ENCODE measurements around the gene CDK13. TPM values are rescaled to one million over a fixed set of nuclear protein-coding genes. Genes with fewer than 3 reads are reported as not detected.
"Not testable (repeated sequence)": the region's sequence is repeated elsewhere in the genome, so short reads cannot be mapped to it uniquely, and the experiment has no call there.

Gene CDK13
- total RNA-seq, result 10 to 100 TPM; 26.9 to 28.1 TPM
- long read RNA-seq, full-length matches to known transcripts, result 13 of 18 reads
- long read RNA-seq, partial matches to known transcripts, result 3 of 18 reads
- long read RNA-seq, other reads (novel, unspliced or antisense), result 2 of 18 reads

- peak; percentile 52 to 70 for ATAC-seq
- DNase-seq, result peak; percentile 82
- intact Hi-C loops (cut with DNase I), result loop anchor here in 1 of 2 donors (2.0 to 5.0 kb wide), 2 partner anchors 53 to 103 kb away; no protein-coding TSS in a partner anchor
Observed at GRCh38 chr7:39949971-39950472, at the start of gene CDK13. Gene CDK13, plus strand, starts transcription at chr7:39950256. Its CDS starts 386 bp downstream, at chr7:39950642.

- intact Hi-C loops (cut with DNase I), result no loop called here
- no peak for DNase-seq
- ATAC-seq, result peak in 1 of 2 donors; percentile 48
Observed at GRCh38 chr7:39904077-39904486, 46.0 kb upstream of the CDK13 start.

GRCh38 chr7:39908141-39908540 lies 41.9 kb upstream of the CDK13 start:
- no peak for ATAC-seq

GRCh38 chr7:39908973-39909372 lies 41.1 kb upstream of the CDK13 start:
- DNase-seq, result no peak
- ATAC-seq, result no peak
- intact Hi-C loops (cut with DNase I), result no loop called here

More at GRCh38 chr7:39908141-39908540, 41.9 kb upstream of the CDK13 start:
- intact Hi-C loops (cut with DNase I), result no loop called here
- DNase-seq, result no peak

- ATAC-seq (no peak), DNase-seq (no peak)
- intact Hi-C loops (cut with DNase I), result no loop called here
Observed at GRCh38 chr7:39909526-39909925, 40.5 kb upstream of the CDK13 start.

GRCh38 chr7:39910108-39910869 lies 39.8 kb upstream of the CDK13 start:
- DNase-seq (no peak), ATAC-seq (peak; percentile 83 to 91)
- intact Hi-C loops (cut with DNase I), result no loop called here

- DNase-seq (no peak), ATAC-seq (no peak)
Observed at GRCh38 chr7:39911167-39911566, 38.9 kb upstream of the CDK13 start.

GRCh38 chr7:39915847-39916246 lies 34.2 kb upstream of the CDK13 start:
- peak in 1 of 2 donors; percentile 17 for ATAC-seq

More at GRCh38 chr7:39911167-39911566, 38.9 kb upstream of the CDK13 start:
- intact Hi-C loops (cut with DNase I), result no loop called here

GRCh38 chr7:39919646-39920045 lies 30.4 kb upstream of the CDK13 start:
- intact Hi-C loops (cut with DNase I), result no loop called here
- ATAC-seq (no peak), DNase-seq (no peak)

More at GRCh38 chr7:39915847-39916246, 34.2 kb upstream of the CDK13 start:
- intact Hi-C loops (cut with DNase I); DNase-seq: not testable (repeated sequence)

- ATAC-seq, result peak in 1 of 2 donors; percentile 45
- DNase-seq, result no peak
- intact Hi-C loops (cut with DNase I), result no loop called here
Observed at GRCh38 chr7:39921506-39922175, 28.4 kb upstream of the CDK13 start.

- intact Hi-C loops (cut with DNase I), result no loop called here
- no peak for ATAC-seq
- no peak for DNase-seq
Observed at GRCh38 chr7:39922580-39922979, 27.5 kb upstream of the CDK13 start.

GRCh38 chr7:39923091-39923490 lies 27.0 kb upstream of the CDK13 start:
- DNase-seq, result no peak
- intact Hi-C loops (cut with DNase I), result no loop called here
- no peak for ATAC-seq

- ATAC-seq (no peak), DNase-seq (no peak)
- intact Hi-C loops (cut with DNase I), result no loop called here
Observed at GRCh38 chr7:39924122-39924521, 25.9 kb upstream of the CDK13 start.

- no peak for ATAC-seq
- DNase-seq, result no peak
- intact Hi-C loops (cut with DNase I), result no loop called here
Observed at GRCh38 chr7:39926111-39926510, 23.9 kb upstream of the CDK13 start.

- intact Hi-C loops (cut with DNase I), result no loop called here
- ATAC-seq (no peak), DNase-seq (no peak)
Observed at GRCh38 chr7:39927018-39927417, 23.0 kb upstream of the CDK13 start.

GRCh38 chr7:39934132-39934531 lies 15.9 kb upstream of the CDK13 start:
- DNase-seq (no peak), ATAC-seq (no peak)
- intact Hi-C loops (cut with DNase I), result no loop called here

- no peak for DNase-seq
- intact Hi-C loops (cut with DNase I), result no loop called here
- no peak for ATAC-seq
Observed at GRCh38 chr7:39936761-39937160, 13.3 kb upstream of the CDK13 start.

- ATAC-seq, result no peak
- intact Hi-C loops (cut with DNase I), result no loop called here
Observed at GRCh38 chr7:39937366-39938153, 12.5 kb upstream of the CDK13 start.

GRCh38 chr7:39942883-39943282 lies 7.2 kb upstream of the CDK13 start:
- DNase-seq (no peak), ATAC-seq (no peak)
- intact Hi-C loops (cut with DNase I), result no loop called here

More at GRCh38 chr7:39937366-39938153, 12.5 kb upstream of the CDK13 start:
- no peak for DNase-seq
